Colon (tissue), 2 donors: ENCODE data around the gene NEK8.

Experiments
- FAIRE-seq: peaks from 2 replicates; lab custom pipeline; 2012; peaks lifted over from hg19 to GRCh38; lab: Jason Lieb, UNC
- donor health status: control.
- donor health status: control.

Gene NEK8

DNA sequence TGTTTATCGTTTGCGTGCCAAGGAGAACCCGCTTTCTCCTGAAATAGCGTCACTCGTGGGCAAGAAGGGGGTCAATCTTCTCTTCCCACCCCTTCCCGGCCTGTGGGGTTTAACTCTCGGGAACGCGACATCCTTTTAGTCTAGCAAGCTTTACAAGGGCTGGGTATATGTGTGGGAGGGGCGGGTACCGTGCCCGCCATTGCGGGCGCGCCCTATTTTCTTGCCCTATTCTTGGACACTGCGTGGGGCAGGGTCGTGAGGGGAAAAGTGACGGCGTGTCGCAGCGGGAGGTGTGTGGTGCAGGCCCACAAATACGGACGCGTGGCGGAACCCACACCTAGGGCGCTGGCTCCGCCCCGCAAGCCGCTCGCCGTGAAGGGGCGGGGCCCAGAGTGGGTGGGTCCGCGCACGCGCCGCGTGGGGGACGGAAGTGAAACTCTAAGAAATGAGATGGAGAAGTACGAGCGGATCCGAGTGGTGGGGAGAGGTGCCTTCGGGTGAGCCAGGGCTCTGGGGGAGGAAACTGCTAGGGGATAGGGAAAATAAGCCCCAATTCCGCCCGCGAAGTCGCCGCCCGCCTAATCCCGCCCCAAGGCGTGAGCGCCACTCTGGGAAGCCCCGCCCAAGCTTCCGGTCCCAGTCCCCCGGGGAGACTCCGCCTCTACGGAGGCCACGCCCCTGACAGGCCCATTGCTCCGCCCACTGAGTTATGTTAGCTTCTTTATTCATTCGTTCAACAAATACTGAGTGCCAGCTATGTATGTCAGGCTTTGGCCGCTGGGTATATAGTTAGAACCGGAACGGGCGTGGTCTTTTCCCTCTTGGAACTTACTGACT lies at the start of gene NEK8:
Gene NEK8, plus strand, starts transcription at position 425 of the 837 bp plus-strand sequence. Its CDS starts 26 bp downstream, at position 451.
- no peak for FAIRE-seq

DNA sequence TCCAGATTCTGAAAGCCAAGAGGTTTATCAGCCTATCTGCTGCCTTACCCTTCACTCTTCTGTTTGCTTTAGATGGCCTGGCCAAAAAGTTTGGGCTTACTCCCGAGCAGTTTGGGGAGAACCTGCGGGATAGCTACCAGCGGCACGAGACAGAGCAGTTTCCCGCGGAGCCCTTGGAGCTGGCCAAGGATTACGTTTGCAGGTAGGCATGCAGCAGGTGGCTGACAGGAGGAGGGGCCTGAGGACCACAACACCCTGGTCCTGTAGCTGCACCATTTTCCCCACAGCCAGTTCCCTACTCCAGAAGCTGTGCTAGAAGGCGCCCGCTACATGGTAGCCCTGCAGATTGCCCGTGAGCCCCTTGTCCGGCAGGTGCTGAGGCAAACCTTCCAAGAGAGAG lies 45.9 kb upstream of the NEK8 start:
- FAIRE-seq = no peak

DNA sequence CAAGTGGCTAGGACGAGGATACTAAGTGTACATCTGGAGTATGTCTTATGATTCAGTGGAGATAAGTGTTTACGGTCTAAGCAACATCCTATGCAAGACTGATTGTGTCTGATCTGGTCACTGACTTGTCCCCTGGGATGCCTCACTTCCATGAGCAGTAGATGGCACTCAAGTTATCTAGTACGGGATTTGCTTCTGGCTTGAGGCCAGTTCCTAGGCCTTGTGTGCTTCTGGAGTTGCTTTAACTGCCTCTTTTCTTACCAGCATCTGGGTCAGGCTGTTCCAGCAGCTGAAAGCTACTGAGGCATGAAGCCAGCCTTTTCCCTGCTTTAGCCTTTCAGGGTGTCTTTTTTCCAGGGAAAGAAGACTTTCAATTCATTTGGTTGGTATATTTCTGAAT lies 43.6 kb upstream of the NEK8 start:
- FAIRE-seq = no peak

DNA sequence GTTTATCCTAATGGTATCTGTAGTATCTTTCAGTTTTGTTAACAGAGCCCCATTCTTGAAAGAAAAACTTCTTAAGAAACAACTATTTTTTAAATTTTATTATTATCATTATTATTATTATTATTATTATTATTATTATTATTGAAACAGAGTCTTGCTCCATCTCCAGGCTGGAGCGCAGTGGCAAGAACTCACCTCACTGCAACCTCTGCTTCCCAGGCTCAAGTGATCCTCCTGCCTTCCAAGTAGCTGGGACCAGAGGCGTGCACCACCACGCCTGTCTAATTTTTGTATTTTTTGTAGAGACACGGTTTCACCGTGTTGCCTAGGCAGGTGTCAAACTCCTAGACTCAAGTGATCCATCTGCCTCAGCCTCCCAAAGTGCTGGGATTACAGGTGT lies 43.2 kb upstream of the NEK8 start:
- FAIRE-seq = no peak

DNA sequence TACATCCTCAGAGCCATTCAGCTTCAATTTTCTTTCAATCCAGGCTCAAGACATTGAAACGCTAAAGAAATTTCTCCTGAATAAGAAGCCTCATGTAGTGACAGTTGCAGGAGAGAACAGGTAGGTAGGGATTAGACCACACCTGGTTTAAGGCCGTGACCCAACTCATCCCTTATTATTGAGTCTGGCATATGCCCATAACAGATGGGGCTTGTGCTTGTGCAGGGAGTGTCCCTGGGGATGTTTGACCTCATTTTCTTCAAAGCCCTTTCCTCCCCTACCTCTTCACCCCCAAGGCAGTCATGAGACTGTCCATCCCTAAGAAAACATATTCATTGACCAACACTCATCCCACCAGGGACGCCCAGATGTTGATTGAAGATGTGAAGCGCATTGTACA lies 42.3 kb upstream of the NEK8 start:
- no peak for FAIRE-seq

DNA sequence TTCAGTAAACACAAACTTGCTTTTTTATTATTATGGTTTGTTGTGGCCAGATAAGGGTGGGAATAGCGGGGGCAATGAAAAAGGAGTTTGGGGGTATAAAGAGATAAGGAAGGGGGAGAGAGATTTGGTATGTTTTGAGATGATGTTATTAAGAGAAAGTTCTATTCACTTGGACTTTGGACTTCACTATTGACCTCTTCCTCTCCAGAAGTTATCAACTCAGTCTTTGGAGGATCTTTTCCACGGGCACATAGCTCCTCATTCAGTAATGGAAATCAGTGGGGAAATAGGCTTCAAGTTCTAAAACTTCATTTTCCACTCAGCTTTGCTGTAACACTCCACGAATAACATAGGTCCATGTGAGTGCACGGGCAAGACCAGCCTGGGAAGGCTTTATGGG lies 40.1 kb upstream of the NEK8 start:
- FAIRE-seq = no peak

DNA sequence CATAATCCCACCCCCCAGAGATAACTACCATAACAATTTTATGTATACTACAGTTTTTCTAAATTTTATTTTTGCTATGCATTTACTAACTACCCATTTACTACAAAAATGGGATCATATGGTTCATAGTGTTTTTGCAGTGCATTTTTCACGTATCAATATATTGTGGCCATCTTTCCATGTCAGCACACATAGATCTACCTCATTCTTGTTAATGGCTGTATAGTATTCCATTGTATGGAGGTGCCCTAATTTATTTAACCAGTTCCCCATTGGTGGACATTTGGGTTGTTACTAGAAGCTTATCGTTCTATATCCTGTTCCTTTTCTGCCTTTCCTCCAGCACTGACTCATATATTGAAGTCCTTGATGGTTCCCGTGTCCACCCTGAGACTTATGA lies 39.6 kb upstream of the NEK8 start:
- no peak for FAIRE-seq

DNA sequence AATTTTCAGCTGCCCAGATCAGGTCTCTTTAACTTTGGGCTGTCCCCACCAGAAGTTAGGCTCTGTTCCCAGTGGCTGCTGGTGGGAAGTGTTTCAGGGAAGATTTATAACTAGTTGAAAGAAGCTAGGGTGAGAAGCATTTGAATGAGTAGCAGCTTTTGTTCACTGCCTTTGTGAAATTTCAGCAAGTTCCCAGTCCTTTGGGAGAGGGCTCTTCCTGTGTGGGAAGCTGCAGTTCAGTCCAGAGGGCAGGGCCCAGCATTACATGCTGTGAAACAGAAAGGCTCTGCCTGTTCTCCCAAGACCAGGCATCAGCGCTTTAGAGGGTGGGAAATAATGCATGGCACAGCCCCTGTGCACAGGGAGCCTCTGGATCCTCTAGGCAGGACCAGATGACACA lies 34.7 kb upstream of the NEK8 start:
- no peak for FAIRE-seq

DNA sequence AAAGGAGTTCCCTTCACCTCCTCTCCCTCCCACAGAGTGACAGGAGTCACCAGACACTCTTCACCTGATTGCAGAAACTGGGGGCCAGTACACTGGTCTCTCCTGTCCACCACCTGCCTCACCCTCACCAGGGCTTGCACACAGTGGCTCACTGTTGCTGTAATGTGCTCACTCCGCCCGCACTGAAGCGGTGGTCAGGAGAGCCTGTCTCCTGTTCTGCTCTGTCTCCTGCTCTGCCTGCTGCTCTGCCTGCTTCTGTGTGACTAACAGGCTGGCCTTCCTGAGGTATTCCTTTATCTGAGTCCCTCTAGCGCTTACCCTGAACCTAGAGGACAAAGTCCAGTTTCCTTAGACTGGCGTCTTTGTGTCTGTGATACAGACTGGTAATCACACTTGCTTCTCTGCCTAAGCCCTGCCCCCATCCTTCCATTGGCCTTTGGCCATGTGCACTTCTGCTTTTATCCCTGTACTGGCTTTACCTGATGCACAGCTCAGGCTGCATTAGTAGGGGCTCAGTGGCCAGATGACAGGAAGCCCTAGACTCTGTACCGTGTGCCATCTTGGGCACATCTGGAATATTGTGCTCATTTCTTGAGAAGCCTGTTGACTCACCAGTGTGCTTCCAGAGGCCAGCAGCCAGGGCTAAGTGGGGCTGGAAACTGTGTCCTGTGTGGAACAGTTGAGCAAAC lies 30.2 kb upstream of the NEK8 start:
- no peak for FAIRE-seq

DNA sequence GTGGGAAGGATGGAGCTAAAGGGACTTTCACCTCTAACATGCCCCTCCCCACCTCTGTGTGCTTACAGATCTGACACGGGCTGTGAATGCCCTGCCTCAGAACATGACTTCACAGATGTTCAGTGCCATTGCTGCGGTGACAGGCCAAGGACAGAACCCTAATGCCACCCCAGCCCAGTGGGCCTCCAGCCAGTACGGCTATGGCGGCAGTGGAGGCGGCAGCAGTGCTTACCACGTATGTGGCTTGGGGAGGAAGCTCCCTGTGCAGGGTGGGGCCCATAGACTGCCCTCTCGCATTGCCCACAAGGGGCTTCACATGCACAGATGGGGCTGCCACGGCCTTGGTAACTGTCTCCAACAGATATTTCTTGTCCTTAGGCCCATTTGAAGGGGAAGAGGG lies 28.3 kb upstream of the NEK8 start:
- no peak for FAIRE-seq

DNA sequence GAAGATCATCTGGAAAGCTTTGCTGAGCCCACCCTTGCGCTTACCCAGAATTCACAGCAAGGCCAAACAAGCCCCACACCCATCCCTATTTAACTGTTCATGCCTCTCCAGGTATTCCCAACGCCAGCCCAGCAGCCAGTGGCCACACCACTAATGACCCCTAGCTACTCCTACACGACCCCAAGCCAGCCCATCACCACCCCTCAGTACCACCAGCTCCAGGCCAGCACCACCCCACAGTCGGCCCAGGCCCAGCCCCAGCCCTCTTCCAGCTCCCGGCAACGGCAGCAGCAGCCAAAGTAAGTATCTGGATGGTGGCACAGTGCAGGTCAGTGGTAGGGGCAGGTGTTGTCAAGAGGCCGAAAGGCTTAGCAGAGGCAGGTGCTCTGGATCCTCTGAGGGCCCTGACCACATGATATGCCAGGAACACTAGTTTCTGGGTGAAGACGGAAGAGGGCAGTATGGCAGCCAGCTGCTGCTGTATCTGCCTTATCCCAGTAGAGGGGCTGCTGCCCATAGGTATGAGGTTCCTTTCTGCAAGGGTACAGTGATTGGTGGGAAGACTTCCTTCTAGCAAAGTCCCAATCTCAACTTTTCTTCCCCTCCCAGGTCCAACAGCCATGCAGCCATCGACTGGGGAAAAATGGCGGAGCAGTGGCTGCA lies 27.6 kb upstream of the NEK8 start:
- FAIRE-seq = no peak

DNA sequence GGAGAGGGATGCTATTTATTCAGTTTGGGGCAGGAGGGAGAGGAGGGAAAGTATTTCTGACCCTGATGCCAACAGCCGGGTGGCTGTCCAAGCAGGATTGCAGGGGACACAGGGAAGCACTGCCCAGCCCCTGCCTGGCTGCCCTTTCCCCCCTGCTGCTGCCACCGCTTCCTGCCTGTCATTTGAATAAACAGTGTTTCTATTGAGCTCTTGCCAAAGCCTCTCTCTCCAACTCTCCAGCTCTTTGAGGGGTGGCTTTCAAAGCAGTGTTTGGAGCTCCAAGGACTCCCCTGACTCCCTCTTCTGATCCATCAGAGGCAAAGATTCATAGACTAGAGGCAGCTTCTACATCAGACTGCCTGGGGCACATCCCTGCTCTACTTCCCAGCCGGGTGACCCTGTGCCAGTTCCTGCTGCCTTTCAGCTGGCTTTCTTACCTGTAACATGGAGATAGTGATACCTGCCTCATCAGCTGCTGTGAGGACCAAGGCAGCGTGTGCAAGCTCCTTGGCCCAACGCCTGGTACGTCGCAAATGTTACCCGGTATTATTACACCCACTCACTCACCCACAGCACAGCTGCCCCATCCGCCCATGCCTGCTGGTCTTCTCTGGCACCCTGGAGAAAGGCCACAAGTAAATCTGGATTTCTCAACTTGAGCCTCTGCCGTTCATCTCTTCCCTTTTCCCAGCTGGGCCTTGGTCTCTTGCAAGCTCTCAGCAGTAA lies 26.4 kb upstream of the NEK8 start:
- no peak for FAIRE-seq

DNA sequence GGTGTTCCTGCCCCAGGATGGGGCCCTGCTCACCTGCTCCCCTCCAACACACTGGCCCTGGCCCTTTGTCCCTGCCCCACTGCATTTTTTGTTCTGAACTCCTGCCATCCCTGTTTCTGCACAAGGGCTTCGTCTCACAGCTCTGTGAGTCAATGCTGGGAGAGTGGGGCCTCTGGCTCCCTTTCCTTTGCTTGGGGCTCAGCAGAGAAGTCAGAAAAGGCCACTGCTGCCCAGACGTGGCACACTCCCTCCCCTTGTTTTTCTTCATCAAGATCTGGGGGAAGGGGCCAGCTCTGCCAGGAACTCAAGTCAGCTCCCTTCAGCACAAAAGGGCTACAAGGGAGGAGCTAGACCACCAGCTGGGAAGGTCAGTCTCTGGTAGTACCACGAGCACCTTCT lies 25.8 kb upstream of the NEK8 start:
- FAIRE-seq = no peak

DNA sequence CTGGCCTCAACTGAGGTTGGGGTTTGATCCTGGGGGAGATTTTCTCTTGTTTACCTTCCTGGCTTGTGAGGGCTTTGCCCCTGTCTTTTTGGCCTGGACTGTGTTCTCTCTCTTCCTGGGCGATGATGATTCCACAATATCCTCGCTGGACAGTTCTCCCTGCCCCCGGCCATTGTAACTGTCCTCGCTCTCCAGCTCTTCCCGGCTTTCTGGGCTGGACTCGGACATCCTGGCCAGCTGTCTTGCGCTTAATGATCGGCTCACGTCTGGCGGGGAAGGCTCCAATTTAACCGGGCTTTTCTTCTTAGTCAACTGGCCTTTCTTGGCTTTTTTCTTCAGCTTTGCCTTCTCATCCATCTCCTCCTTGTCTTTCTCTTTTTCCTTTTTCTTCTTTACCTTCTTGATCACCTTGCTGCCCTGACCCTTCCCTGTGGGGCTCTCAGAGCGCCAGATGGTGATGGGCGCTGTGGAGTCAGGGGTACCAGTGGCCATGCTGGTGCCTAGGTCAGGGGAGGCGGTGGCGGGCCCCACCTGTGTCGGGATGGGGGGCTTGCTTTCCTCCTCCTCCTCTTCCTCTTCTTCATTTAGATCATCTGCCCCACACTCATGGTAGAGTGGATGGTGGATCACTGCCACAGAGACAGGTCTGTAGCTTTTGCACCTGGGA lies 24.9 kb upstream of the NEK8 start:
- FAIRE-seq = no peak

DNA sequence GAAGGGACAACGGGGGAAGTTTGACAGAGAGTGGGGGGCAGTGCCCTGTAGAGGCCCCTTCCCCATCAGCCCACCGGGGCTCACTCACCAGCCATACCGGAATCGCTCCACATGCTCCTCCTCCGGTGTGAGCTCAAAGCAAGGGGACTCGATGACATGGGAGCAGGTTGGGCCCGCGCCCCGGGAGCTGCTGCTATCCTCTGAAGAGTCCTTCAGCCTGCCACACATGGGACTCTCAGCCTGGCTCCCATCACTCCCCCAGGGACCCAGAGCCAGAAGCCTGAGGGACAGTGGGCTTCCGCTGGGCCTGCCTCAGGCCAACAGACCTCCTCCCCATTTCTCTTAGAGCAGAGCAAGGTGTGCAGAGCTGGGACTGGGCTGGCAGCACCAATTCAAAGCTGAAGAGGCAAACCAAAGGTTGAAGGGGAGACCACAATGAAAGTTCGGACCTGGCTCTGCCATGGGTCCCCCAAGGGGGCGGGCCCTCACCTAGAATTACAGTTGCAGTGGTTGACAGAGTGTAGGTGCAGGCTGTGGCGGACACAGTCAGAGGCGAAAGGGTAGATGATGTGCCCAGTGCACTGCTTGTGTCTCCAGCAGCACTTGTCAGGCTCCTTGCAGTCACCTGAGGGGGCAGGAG lies 24.2 kb upstream of the NEK8 start:
- FAIRE-seq = no peak

DNA sequence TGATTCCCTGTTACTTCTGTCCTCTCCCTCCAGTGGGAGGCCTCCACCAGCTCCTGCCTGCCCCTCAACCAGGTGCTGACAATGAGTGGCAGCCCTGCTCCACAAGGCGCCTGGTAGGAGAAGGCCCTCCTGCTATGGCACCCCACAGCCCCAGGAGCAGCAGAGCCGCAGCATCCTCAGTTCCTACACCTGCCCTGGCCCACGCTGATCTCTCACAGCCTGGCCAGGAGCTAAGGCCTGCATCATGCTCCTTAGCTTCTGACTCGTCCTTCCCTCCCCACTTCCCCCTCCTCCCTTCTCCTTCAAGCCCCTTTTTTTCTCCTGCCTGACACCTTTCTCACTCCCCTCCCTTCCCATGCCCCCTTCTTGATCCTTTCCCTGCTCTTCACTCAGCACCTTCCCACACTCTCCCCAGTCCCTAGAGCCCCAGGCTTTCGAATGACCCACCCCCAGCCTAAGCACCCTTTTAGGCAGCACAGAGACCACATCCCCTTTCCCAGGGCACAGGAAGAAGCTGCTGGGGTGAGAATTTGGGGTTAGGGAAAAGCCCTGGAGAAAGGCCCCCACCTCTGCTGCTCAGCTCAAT lies 23.4 kb upstream of the NEK8 start:
- no peak for FAIRE-seq

DNA sequence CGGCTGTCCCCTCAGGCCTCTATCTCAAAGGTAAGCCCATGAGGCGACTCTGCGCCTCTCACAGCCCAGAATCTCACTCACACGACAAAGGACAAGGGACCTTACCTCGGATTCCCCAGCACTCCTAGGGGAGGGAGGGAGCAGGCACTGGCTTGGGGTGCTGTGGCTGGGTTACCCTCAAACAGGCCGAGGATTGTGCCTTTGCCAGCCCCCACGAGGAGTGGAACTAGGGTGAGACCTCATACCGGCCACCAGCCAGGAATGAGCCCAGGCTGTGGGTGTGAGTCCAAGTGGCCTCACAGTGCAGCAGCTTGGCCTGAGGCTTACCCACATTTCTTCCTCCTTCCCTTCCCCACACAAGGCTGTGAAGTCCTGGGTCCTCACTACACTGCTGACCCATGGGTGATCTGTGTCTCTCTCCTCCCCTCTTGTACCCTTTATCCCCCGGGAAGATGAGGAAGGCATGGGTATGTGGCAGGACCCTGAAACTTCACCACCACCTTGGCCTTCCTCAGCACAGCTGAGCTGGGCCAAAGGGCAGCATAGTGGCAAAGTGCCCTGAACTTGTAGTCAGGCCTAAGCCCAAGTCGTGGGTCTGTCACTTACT lies 22.8 kb upstream of the NEK8 start:
- FAIRE-seq = no peak

DNA sequence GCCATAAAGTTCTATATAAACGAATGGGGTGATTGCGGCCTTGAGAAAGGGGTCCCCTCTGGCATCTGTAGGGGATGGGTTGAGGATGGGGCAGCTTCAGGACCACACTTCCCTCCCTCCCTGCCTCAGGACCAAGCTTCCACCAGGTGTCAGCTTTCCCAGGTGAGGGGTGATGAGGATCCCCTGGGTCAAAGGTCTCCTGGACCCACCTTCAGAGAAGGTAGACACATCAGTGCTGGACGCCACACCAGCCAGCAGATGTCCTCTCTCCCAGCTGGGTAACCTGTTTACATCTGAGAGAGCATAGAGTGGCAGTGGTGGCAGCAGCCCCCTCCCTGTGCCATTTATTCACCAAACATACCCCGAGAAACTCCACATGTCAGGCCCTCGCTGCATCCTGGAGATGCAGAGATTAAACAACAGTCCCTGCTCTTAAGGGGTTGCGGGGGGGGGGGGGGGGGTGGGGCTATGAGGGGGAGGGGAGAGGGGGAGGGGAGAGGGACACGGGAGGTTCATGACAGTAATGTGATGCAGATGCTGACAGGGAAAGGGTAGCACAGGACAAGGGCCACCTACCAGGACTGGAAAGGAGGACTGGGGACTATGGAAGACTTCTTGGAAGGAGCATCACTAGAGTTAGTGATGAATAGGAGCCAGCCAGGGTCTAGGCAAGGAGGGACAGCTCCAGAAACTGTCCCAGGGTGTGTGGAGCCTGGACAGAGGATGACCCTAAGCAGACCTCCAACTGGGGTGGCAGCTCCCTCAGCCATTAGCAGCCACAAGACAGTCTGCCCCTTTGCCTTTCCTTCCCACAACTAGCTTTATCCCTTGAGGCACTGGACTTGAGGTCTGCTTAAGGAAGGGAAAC lies 21.9 kb upstream of the NEK8 start:
- no peak for FAIRE-seq

DNA sequence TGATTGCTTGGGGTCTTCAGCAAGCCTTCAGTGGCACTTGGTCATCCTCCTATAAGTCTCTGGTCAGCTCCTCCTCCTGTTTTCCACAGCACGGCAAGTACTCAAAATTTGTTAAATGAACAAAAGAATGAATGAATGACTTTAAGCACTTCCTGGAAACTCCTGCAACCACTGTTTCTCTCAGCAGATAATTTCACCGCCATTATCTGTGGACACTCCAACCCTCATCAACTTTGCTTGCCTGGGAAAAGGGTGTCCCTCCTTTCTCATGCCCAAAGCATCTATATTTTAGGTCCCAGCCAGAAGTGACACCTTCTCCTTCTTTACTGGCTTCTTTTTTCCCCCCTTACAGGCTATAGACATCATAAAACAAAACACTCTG lies 21.3 kb upstream of the NEK8 start:
- FAIRE-seq = no peak
